Thoracic aorta (tissue), 2 donors: ENCODE results near the gene P2RX5. TPM values are rescaled to one million over a fixed set of nuclear protein-coding genes. Genes with fewer than 3 reads are reported as not detected.
A peak's percentile ranks its signal among the peaks of the same experiment; 100 is the strongest.

Experiments
- ATAC-seq: fragments of 150-250 bp; one replicate; pipeline ENCODE4 v1.8.0; 2017; ENCODE audit warnings: low read depth; ENCODE audit not compliant: insufficient number of reproducible peaks, low FRiP score
- DNase-seq: peaks from one replicate; pipeline ENCODE4 v3.0.0-alpha.2; 2020; ENCODE audit warnings: low spot score
- H3K27ac ChIP-seq, 2 donors: fragments of 200-600 bp; sonication (generic); 1 replicate in 1 of 2; 2 replicates in 1 of 2; pipeline ENCODE4 v1.5.1; 2016; ENCODE audit warnings: mild to moderate bottlenecking in 2 of 2, moderate library complexity in 2 of 2
- H3K27me3 ChIP-seq: fragments of 200-600 bp; sonication (generic); replicated peaks from 2 replicates; pipeline ENCODE4 v1.6.0; 2016; ENCODE audit warnings: mild to moderate bottlenecking; ENCODE audit not compliant: insufficient read depth
- H3K36me3 ChIP-seq: fragments of 200-600 bp; sonication (generic); one replicate; pipeline ENCODE4 v1.5.1; 2016
- H3K4me1 ChIP-seq, 2 donors: fragments of 200-600 bp; sonication (generic); 1 replicate in 1 of 2; 2 replicates in 1 of 2; pipeline versions ENCODE4 v1.5.1 to v1.6.0; 2016; ENCODE audit warnings: low read depth in 2 of 2, mild to moderate bottlenecking in 1 of 2; ENCODE audit not compliant: control insufficient read depth in 1 of 2
- H3K4me3 ChIP-seq: fragments of 200-600 bp; sonication (generic); 2 replicates; pipeline ENCODE4 v1.5.1; 2016; ENCODE audit warnings: mild to moderate bottlenecking
- H3K9me3 ChIP-seq: fragments of 200-600 bp; sonication (generic); 2 replicates; pipeline ENCODE4 v1.5.1; 2016
- CTCF ChIP-seq: fragments of 200-600 bp; sonication (generic); IDR thresholded peaks from one replicate; pipeline ENCODE4 v1.5.1; 2019; ENCODE audit warnings: antibody characterized with exemption
- total RNA-seq, 2 donors: library from RNA; depleted of rRNA; stranded (reverse); fragments of >200 nt; gene quantifications; one replicate each; pipeline versions ENCODE4 v1.1.0 to v1.2.3, GENCODE V29; 2016

The P2RX5 gene
- total RNA-seq, 2 donors from 2014 or later: 2.3 TPM; not detected in 1

GRCh38 chr17:3723188-3723555, 27.2 kb upstream of the P2RX5 start:
- no peak for ATAC-seq

GRCh38 chr17:3722716-3723115, 26.8 kb upstream of the P2RX5 start:
- Histone ChIP-seq H3K4me3 (peak overlapping the region; percentile 80), H3K4me1 (peaks cover 22 to 39% of the 10 kb centered on the region in 2 donors), H3K27ac (peak overlapping the region in 1 of 2 donors; percentile 67), H3K9me3 (no peaks in the 10 kb centered on the region), H3K36me3 (peaks cover 8% of the 10 kb centered on the region), H3K27me3 (no peaks in the 10 kb centered on the region)
- TF ChIP-seq CTCF: no peak
- no peak for ATAC-seq
- DNase-seq: no peak

More at GRCh38 chr17:3723188-3723555, 27.2 kb upstream of the P2RX5 start:
- peak overlapping the region; percentile 80 for H3K4me3 ChIP-seq
- no peak for TF ChIP-seq CTCF
- peaks cover 4% of the 10 kb centered on the region for H3K36me3 ChIP-seq
- no peaks in the 10 kb centered on the region for H3K9me3 ChIP-seq
- H3K27me3 ChIP-seq: no peaks in the 10 kb centered on the region
- peaks cover 22 to 39% of the 10 kb centered on the region in 2 donors for H3K4me1 ChIP-seq
- peak overlapping the region; percentile 62 to 67 for H3K27ac ChIP-seq
- no peak for DNase-seq

- no peaks in the 10 kb centered on the region for H3K27me3 ChIP-seq
- ATAC-seq (no peak), DNase-seq (no peak)
- H3K4me3 ChIP-seq: no peak overlapping the region
- H3K9me3 ChIP-seq: no peaks in the 10 kb centered on the region
- H3K27ac ChIP-seq: no peak overlapping the region
- peaks cover 21% of the 10 kb centered on the region for H3K36me3 ChIP-seq
- no peak for TF ChIP-seq CTCF
- H3K4me1 ChIP-seq: peaks cover 18 to 34% of the 10 kb centered on the region in 2 donors
These were observed 23.3 kb upstream of the P2RX5 start for GRCh38 chr17:3719265-3719664.

GRCh38 chr17:3718201-3718600, 22.2 kb upstream of the P2RX5 start:
- DNase-seq: no peak
- peaks cover 25% of the 10 kb centered on the region for H3K36me3 ChIP-seq
- H3K27ac ChIP-seq: no peak overlapping the region
- no peak for TF ChIP-seq CTCF
- ATAC-seq: no peak
- H3K27me3 ChIP-seq: no peaks in the 10 kb centered on the region
- no peaks in the 10 kb centered on the region for H3K9me3 ChIP-seq
- peaks cover 16 to 31% of the 10 kb centered on the region in 2 donors for H3K4me1 ChIP-seq
- H3K4me3 ChIP-seq: no peak overlapping the region

GRCh38 chr17:3715296-3715695, 19.3 kb upstream of the P2RX5 start:
- Histone ChIP-seq H3K27me3 (no peaks in the 10 kb centered on the region), H3K4me1 (peaks cover 3 to 10% of the 10 kb centered on the region in 2 donors), H3K9me3 (no peaks in the 10 kb centered on the region), H3K4me3 (no peak overlapping the region), H3K36me3 (peaks cover 30% of the 10 kb centered on the region), H3K27ac (no peak overlapping the region)
- no peak for DNase-seq
- ATAC-seq: no peak
- TF ChIP-seq CTCF: no peak
